ENCODE measurements around the gene CHAC1.

The CHAC1 gene

DNA sequence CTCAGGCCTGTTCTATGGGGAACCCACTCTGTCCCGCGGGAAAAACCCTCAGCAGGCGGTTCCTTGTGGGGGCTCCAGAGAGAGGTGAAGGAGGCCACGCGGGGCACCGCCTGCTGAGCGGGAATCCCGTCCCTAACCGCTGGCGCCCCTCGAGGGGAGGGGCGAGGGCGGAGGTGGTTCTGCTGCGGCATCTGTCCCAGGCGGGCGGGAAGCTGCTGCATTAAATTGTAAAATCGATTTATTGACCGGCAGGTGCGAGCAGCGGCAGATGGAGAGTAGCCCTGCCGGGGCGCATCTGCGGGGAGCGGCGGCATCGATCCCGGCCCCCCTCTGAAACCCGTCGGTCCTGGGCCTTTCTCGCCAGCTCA is 27.8 kb upstream of the CHAC1 start:
- DNase-seq: no peak

DNA sequence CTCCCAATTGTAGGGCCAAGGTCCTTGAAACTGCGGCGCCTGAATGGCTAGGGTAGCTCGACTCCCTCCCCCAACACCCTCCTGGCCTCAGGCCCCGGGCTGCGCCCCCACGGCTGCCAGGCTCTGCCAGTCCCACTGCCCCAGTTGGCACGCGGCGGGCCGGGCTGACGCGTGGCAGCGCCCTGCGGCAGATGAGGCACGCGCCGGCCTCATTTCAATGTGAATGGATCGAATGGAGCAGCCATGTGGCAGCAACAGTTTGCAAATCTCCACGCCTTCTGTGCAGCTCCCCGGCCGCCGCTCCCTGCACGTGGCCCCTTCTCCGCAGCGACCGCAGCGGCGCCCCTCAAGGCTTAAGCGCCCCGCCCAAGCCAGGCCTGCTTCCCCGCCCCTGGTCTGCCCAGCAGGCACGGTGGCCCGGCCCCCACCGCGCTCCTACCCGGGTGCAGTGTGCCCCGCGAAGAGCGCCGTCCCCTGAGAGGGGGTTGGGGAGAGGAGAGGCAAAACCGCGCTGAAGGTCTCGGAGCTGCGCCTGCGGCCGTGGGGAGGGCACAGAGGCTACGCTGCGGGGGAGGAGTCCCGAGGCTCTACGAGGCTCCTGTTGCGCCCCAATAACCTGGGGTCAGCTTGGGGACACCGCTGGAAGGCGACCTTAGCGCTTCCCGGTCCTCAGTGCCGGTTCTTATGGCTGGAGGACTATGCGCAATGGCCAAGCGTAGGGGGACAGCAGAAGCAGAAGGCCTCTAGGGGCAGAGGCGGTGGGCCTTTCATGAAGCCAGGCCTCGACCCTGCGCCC is 27.2 kb upstream of the CHAC1 start:
- DNase-seq: no peak

GRCh38 chr15:40926659-40927494 is 26.4 kb upstream of the CHAC1 start:
- DNase-seq: no peak

- no peak for DNase-seq
Observed at GRCh38 chr15:40927495-40927872, 25.8 kb upstream of the CHAC1 start.

DNA sequence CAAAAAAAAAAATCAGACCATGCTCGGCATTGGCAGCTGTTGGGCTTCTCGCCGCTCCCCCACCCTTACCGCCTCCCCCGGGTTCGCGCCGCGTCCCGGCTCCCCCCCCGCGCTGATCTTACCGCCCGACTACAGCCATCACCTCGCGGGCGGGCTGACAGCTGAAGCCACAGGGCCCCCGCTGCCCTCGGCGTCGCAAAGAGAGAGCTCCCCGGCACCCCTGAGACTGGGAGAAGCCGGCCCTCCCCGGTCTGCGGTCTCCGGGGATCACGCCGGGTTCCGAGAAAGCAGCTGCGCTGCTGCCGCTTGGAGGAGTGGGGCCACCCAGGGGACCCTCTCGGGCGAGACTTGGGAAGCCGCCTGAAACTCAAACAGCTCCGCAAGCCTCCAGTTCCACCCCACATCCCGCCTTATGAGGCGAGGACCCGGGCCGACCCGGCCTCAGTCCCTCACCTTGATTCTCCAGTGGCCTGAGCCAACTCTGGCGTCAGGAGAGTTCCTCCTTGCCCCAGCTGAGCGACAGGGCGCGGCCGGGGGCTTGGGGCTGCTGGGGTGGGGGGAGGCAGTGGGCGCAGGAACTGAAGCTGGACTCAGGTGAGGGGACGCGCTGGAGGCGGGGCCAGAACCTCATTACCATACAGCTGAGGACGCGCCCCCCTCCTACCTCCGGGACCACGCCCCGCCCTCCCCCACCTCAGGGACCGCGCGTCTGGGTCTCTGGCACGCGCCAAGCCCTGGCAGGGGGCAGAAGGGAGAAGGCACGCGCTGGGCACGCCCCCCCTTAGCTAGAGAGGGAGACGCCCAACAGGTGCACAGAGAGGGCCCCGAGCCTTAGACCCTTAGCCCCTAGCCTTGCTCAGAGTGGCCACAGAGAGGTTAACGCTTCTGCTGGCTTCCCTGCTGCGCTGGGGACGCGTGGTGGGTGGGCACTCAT is 25.1 kb upstream of the CHAC1 start:
- no peak for DNase-seq

DNA sequence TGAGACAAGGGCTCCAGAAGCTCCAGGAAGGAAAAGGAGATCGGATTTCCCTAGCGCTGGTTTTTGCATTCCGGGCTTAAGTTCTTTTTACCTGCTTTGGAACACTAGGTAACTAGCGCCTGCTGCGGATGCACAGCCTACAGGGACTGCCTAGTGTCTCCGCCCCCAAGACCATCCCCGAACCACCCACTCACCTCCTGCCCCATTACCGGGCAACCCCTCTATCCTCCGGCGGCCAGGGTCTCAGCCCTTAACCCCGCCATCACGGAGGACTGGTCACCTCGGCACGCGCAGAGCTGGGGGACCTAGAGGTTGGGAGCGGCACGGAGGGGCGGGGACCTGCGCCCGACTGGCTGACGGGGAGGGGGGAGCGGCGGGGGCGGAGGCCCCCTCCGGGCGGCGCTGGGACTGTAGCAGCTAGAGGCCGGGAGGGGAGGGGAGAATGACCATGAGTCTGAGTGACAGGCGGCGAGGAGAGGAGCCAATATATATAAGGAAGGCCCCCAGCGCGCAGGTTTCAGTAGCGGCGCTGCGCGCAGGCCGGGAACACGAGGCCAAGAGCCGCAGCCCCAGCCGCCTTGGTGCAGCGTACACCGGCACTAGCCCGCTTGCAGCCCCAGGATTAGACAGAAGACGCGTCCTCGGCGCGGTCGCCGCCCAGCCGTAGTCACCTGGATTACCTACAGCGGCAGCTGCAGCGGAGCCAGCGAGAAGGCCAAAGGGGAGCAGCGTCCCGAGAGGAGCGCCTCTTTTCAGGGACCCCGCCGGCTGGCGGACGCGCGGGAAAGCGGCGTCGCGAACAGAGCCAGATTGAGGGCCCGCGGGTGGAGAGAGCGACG is 24.2 kb upstream of the CHAC1 start, which contains the start of gene DLL4:
Gene DLL4 (plus strand): TSS at position 520 of the 839 bp plus-strand sequence. CDS start 329 bp downstream, outside the sequence.
- no peak for DNase-seq

GRCh38 chr15:40929660-40930429 is 23.4 kb upstream of the CHAC1 start:
- no peak for DNase-seq

- DNase-seq: no peak
Observed at GRCh38 chr15:40930430-40931299, 22.6 kb upstream of the CHAC1 start.

DNA sequence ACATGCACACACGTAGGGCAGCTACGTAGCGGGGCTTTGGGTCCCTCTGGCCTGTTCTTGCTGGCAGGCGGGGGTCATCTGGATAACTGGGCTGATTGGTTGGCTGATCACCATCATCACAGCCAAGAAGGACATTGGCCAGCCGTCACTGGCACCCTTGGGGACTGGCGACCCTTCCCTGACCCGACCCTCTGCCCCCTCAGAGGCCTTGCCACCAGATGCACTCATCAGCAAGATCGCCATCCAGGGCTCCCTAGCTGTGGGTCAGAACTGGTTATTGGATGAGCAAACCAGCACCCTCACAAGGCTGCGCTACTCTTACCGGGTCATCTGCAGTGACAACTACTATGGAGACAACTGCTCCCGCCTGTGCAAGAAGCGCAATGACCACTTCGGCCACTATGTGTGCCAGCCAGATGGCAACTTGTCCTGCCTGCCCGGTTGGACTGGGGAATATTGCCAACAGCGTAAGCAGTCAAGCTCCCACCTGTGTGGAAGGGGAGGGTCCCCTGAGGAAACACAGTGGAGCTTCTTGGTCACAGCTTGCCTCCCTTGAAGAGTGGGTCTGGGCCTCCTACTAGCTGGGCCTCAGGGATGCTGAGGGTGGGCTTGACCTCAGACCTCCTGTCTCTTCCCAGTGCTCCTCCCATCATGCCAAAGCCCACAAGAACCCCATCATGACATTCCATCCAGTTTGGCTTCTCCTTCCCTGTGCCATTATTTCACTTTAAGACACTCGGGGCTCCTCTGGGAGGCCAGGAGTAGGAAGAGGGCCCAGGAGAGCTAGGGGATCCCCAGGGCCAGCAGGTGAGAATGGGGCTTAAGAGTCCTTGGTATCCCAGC is 21.8 kb upstream of the CHAC1 start:
- no peak for DNase-seq

- DNase-seq: no peak
Observed at GRCh38 chr15:40932156-40932555, 21.1 kb upstream of the CHAC1 start.

DNA sequence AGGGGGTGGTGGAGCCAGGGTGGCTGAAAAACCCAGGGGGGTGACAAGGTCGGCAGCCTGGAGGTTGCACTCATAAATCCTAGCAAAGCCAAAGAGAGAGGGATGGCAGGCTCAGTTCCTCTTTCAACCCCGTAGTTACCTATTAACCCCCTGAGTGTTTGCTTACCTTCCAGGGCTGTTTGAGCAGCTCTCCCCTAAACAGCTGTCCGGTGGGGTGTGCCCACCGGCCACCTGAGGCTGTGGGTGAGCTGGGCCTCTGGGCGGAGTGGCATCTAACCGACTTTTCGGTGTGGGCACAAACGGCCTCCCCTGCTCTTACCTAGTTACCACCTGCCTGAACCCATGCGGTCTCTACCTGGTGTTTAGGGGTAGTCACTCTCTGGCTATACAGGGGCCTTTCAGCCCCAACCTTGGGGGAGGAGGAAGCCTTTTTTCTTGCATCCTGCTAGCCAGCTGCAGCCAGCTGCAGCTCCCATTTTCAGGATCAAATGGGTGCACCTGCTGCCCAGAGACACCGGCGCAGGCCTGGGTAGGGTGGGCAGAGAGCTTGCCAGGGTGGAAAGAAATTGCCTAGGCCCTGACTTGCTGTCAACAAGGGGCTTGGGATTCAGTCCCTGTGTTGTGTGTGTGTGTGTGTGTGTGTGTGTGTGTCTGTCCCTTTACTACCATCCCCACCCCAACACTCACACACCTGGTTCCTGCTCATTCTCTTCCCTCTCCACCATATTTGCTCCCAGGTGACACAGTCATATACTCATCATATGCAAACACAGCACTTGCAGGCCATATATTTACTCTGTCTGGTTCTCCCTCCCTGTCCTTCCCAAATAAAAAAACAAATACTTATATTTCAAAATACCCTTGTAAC is 20.4 kb upstream of the CHAC1 start:
- DNase-seq: no peak

DNA sequence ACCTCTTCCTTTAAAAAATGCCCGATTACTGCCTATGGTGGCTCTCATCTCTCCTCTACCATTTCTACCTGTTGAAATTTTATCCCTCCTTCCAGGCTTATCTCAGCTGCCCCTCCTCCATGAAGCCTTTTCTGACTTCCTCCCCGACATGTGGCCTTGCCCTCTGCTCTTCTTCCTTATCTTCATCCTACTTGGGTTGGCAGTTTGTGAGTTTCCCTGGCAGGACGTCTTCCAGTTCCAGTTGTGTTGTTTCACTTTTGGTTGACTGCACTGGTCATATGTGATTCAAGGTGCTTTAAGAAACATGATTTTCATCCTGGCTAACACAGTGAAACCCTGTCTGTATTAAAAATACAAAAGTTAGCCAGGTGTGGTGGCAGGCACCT is 19.8 kb upstream of the CHAC1 start:
- no peak for DNase-seq

DNA sequence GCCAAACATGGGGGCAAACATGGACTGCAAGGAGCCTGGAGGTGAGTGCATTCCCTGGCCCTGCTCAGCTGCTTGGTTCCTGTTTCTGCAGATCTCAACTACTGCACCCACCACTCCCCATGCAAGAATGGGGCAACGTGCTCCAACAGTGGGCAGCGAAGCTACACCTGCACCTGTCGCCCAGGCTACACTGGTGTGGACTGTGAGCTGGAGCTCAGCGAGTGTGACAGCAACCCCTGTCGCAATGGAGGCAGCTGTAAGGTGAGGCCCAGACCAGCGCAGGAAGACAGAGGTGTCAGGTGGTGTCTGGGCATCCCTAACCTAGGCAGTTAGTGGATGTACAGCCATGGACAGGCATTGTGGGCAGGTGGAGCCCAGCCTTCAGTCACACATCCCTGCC is 18.8 kb upstream of the CHAC1 start:
- no peak for DNase-seq

DNA sequence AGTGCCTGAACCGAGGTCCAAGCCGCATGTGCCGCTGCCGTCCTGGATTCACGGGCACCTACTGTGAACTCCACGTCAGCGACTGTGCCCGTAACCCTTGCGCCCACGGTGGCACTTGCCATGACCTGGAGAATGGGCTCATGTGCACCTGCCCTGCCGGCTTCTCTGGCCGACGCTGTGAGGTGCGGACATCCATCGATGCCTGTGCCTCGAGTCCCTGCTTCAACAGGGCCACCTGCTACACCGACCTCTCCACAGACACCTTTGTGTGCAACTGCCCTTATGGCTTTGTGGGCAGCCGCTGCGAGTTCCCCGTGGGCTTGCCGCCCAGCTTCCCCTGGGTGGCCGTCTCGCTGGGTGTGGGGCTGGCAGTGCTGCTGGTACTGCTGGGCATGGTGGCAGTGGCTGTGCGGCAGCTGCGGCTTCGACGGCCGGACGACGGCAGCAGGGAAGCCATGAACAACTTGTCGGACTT is 17.0 kb upstream of the CHAC1 start:
- DNase-seq: no peak

DNA sequence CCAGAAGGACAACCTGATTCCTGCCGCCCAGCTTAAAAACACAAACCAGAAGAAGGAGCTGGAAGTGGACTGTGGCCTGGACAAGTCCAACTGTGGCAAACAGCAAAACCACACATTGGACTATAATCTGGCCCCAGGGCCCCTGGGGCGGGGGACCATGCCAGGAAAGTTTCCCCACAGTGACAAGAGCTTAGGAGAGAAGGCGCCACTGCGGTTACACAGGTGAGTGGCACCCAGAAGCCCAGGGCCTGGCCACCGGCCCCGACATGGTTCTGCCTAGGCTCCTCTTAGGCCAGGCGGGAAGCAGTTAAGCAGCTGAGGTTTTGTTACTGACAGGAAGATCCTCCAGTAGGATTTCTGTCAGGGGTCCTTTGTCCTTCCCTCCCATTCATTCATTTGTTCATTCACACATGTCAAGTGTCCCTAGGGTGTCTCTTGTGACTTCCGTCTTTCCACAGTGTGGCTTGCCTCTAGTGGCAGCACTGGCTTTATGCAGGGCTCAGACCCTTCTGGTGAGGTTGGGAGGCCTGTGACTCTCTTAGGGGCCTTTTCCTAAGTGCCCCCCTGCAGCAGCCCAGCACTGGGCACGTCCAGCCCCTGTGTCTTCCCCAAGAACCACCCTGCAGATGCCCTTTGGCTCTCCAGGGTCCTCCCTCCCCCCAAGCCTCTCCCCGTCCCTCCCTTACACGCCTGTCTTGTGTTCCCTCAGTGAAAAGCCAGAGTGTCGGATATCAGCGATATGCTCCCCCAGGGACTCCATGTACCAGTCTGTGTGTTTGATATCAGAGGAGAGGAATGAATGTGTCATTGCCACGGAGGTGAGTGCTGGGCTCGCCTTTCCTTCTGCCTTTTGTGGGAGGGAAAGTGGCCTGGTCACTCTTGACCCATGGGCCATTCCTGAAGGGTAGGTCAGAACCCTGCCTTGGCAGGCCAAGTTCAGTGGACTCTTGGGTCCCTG is 16.3 kb upstream of the CHAC1 start:
- DNase-seq: no peak

DNA sequence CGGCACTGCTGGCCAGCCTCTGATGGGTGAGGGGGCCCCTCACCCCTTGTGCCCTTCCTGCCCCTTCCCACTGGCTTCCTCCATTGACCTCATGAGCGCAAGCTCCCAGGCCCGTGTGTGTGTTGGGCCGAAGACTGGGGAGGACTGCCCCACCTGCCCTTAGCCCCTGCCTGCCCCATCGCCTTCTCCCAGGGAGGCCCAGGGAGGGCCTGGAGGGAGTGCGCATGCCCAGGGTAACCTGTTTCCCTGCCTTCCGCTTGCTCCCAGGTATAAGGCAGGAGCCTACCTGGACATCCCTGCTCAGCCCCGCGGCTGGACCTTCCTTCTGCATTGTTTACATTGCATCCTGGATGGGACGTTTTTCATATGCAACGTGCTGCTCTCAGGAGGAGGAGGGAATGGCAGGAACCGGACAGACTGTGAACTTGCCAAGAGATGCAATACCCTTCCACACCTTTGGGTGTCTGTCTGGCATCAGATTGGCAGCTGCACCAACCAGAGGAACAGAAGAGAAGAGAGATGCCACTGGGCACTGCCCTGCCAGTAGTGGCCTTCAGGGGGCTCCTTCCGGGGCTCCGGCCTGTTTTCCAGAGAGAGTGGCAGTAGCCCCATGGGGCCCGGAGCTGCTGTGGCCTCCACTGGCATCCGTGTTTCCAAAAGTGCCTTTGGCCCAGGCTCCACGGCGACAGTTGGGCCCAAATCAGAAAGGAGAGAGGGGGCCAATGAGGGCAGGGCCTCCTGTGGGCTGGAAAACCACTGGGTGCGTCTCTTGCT is 15.3 kb upstream of the CHAC1 start:
- DNase-seq: no peak
